GM12891 (cell line): Measurements from ENCODE around the gene PCBP4. TPM values are rescaled to one million over a fixed set of nuclear protein-coding genes. Genes with fewer than 3 reads are reported as not detected.

ENCODE experiments used
- DNase-seq: peaks from one replicate; pipeline ENCODE4 v3.0.0; 2011; ENCODE audit warnings: low spot score; ENCODE audit not compliant: insufficient read length
- FAIRE-seq: peaks from 2 replicates; lab custom pipeline; 2011; peaks lifted over from hg19 to GRCh38; lab: Jason Lieb, UNC
- PAX5 ChIP-seq: IDR thresholded peaks from 2 replicates; pipeline ENCODE4 v1.6.1; 2011; ENCODE audit warnings: low read length, moderate library complexity, mild to moderate bottlenecking; ENCODE audit not compliant: insufficient read depth, severe bottlenecking
- POLR2A ChIP-seq: IDR thresholded peaks from 2 replicates; pipeline ENCODE4 v1.6.1; 2011; ENCODE audit warnings: low read depth, low read length, control low read depth
- POLR2AphosphoS5 ChIP-seq: IDR thresholded peaks from 2 replicates; pipeline ENCODE4 v1.6.1; 2011; ENCODE audit warnings: low read depth, low read length, control low read depth
- POU2F2 ChIP-seq: IDR thresholded peaks from 2 replicates; pipeline ENCODE4 v1.6.1; 2011; ENCODE audit warnings: low read depth, mild to moderate bottlenecking, control low read depth, low read length, moderate library complexity
- SPI1 ChIP-seq: IDR thresholded peaks from 2 replicates; pipeline ENCODE4 v1.6.1; 2011; ENCODE audit warnings: low read depth, low read length, control low read depth
- TAF1 ChIP-seq: IDR thresholded peaks from 2 replicates; pipeline ENCODE4 v1.6.1; 2011; ENCODE audit warnings: low read depth, low read length, control low read depth
- polyA plus RNA-seq: library from polyadenylated mRNA; unstranded; fragments of >200 nt; gene quantifications from one replicate; pipeline ENCODE4 v1.2.1, GENCODE V29; 2012; ENCODE audit warnings: low read depth, missing spikeins, inconsistent platforms; ENCODE audit not compliant: missing spikeins

The PCBP4 gene
- polyA plus RNA-seq, result 3.1 TPM

DNA sequence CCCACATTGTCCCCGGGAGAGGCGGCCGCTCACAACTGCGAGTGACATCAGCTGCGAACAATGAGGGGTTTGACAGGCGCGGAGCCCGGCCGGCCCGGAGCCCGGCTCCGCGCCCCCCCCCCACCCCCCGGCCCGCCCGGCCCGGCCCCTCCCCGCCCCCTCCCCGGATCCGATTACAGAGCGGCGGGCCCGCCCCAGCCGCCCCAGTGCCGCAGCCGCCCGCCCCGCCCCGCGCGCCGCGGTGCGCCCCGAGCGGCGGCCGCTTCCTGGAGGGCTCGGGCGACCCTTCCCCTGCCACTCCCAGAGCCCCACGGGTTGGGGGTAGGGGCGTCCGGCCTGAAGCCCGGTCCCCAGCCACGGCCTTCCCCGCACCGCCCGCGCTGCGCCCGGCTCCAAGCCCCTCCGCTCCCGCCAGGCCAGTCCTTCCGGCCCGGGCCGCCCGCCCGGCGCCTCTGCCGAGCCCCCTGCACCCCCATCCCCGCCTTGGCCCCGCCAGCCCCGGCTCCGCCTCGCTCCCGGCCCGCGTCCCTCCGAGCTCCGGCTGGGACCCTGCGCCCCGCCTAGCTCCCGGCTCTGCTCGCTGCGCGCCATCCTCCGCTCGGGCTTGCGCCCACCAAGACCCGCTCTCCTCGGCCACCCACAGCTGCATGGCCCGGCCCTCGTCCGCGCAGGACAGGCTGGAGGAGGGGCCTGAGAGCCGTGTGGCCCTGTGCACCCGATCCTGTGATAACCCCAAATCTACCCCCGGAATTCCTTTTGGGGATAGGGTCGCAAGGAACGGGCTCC is at the start of gene PCBP4:
Gene PCBP4, minus strand, starts transcription at position 71 of the 786 bp plus-strand sequence. CDS start 6,214 bp downstream, outside the sequence.
- FAIRE-seq (no peak), DNase-seq (peak; percentile 62)
- TF ChIP-seq TAF1 (no peak), POU2F2 (no peak), PAX5 (no peak), POLR2A (no peak), SPI1 (no peak), POLR2AphosphoS5 (no peak)

DNA sequence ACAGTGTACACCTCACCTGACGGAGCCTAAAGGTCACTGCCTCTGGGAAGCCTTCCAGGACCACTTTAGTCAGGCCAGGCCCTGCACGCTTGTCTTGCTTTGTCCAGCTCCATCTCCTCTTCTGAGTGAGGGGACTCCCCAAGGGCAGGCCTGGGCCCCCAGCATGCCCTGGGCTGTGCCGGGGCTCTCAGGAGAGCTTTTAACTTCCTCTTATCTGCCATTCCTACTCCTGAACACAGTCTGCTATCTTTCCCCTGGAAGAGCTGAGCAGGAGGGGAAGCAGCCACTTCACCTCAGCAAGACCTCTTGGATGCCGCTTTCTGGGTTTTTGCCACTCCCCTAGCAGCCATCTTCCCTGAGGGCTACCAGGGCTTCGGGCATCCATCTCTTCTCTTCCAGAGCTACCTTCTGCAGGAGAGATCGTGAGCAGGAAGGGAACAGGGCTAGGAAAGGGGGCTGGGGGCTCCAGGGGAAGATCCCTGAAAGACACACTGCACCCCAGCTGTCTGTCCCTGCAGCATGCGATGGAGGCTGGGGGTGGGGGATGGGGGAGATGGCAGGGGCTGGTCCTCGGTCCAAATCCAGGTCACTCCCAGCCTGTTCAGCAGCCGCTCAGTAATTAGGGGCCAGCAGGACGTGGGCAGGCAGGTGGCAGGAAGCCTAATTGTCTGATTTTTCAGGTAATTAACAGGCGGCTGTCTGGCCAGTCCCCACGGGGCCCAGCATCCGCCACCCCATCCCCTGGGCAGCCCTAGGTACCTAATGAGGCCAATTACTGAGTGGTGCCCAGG is 48.4 kb upstream of the PCBP4 start:
- no peak for DNase-seq
- FAIRE-seq, result no peak
- TF ChIP-seq POLR2A (no peak), POU2F2 (no peak), POLR2AphosphoS5 (no peak), SPI1 (no peak), TAF1 (no peak), PAX5 (no peak)

DNA sequence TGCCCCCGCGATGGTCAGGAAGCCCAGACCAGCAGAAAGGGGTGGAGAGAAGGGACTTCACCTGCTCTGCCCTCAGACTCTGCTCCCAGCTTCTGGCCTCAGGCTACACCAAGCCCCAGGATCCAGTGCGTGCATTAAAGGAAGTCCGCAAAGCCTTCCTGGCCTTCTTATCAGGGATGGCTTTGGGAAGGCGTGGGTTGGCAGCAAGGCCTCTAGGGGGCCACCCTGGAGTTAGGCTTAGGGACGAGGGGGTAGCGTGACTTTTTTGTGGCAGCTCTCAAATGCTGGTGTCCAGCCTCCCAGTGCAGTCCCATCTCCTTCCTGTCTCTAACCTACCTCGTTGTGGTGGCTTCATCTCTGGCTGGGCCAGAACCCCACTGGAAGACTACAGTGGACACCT is 47.4 kb upstream of the PCBP4 start:
- no peak for DNase-seq
- TF ChIP-seq POLR2A (no peak), POLR2AphosphoS5 (no peak), POU2F2 (no peak), SPI1 (no peak), PAX5 (no peak), TAF1 (no peak)
- no peak for FAIRE-seq

DNA sequence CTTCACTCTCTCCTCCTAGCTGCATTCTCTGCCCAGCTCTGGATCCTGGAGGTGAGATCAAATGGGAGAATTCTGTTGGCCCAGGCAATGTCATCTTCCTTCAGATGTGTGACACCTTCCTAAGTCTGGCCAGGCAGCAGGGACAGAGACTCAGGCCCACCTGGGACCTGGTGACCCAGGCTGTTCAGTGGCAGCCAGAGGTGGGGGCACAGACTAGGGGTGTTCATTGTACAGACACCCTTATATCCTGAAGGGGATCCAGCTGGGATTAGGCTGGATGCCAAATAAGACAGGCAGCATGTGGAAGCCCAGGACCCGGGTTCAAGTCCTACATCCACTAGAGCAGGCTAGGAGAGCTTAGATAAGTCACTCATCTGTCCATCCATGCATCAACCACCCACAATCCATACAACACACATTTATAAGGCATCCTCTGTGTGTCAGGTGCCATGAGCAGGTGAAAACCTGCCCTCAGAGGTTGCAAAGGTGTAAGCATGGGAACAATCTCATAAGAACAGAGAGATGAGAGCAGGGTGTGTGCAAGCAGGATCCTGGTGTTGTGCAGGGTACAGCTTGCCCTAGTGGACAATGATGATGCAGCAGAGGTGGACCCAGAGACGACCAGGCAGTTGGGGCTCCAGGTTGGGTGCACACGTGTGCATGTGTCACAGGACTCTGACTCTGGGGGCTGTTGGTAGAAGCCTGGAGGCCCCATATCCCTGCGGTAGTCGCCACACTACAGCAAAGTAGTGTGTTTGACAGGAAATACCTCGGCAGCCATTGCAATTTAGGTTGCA is 46.7 kb upstream of the PCBP4 start:
- no peak for FAIRE-seq
- TF ChIP-seq POLR2AphosphoS5 (no peak), TAF1 (no peak), POU2F2 (no peak), PAX5 (no peak), POLR2A (no peak), SPI1 (no peak)
- DNase-seq, result no peak

DNA sequence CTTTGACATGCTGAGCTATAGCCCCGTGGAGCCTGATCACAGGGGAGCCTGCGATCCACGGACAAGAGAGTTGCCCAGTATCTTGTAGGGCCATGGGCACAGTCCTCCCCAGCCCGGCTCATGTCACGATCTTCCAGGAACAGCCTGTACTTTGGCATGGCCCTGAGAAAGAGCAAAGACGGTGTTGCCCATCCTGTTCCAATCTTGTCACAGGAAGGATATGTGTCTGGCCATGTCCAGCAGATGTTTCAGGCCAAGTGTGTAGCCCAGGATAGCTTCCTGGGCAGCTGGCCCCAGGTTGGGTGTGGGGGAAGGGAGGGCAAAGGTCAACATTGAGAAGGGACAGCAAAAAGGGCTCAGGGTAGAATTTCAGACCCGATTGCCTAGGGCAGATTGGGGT is 45.4 kb upstream of the PCBP4 start:
- DNase-seq, result no peak

DNA sequence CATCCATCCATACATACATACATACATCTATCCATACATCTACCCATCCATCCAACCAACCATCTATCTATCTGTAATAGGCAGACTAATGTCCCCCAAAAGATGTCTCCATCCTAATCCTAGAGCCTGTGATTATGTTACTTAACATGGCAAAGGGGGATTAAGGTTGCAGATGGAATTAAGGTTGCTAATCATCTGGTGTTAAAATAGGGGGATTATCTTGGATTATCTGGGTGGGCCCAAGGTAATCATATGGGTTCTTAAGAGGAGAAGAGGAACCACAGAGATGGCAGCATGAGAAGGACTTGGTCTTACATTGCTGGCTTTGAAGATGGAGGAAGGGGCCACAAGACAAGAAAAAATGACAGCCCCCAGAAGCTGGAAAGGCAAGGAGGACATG is 43.2 kb upstream of the PCBP4 start:
- FAIRE-seq, result no peak
- TF ChIP-seq SPI1 (no peak), POLR2A (no peak), POU2F2 (no peak), PAX5 (no peak), TAF1 (no peak), POLR2AphosphoS5 (no peak)

More for the DNA sequence above, 45.4 kb upstream of the PCBP4 start:
- TF ChIP-seq TAF1 (no peak), PAX5 (no peak), SPI1 (no peak), POLR2A (no peak), POLR2AphosphoS5 (no peak), POU2F2 (no peak)
- peak; percentile 16 for FAIRE-seq

DNA sequence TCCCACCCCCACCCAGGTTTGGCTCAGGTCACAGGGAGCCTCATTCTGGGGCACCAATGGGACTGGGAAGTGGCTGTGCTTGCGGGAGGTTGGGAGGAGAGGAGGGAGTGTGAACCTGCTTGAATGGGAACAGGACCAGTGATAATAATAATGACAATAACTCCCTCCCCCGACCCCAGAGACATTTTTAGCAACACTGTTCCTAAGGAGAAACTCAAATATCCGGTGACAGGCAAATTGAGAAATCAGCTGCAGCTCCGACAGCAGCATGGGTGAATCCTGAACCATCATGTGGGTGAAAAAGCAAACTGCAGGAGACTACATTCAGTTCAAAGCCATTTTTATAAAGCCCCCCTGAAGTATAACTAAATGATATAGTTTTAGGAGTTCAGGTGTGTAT is 40.0 kb upstream of the PCBP4 start:
- TF ChIP-seq POU2F2, result no peak
- TF ChIP-seq POLR2A, result no peak
- no peak for TF ChIP-seq SPI1
- no peak for FAIRE-seq
- no peak for DNase-seq

More for the DNA sequence above, 43.2 kb upstream of the PCBP4 start:
- no peak for DNase-seq

DNA sequence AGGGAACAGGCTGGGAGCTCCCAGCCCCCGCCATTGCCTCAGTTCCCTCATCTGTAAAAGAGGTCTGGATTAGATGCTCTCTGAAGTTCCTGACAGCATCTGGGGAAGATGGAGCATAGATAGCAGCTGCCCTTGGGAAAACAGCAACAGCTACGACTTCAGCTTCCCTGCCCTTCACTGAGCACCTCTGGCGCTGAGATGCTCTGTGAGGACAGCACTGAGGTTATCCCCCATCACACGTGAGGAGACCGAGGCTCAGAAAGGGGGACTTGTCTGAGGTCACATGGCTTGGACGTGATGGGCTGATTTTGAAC is 39.5 kb upstream of the PCBP4 start:
- no peak for FAIRE-seq
- no peak for DNase-seq
- TF ChIP-seq SPI1 (no peak), POLR2A (no peak), POLR2AphosphoS5 (no peak), POU2F2 (no peak), TAF1 (no peak), PAX5 (no peak)

DNA sequence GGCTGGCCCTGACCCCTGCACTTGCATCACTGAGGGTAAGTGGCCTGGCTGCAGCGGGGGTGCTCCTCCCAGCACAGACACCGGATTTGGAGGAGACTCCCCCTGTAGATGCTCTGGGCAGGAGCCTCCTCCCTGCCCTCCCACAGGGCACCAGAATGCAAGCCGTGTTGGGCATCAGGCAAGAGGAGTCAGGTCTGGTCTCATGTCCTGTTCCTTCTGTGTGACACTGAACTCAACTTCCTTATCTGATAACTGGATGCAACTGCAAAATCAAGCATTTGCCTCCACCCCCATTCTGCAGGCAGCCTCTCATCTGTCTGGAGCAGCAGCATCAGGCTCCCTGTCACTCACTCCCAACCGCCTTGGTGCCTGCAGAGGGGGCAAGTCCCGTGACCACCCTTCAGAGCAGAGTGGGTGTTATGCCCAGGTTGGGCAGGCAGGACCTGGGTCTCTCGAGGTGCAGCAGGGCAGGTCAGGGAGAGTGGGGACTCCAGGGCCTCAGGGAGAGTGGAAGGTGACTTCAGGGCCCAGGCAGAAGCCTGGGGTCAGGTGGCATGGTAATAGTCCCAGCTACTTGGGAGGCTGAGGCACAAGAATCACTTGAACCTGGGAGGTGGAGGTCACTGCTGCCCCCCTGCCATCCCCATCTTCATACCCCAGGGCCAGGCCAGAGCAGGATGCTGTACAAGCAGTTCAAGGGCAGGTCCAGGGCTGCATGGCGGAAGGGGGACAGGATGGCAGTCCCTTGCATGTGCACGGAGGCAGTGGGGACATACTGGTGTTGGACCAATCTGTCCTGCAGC is 39.0 kb upstream of the PCBP4 start:
- DNase-seq (no peak), FAIRE-seq (no peak)

DNA sequence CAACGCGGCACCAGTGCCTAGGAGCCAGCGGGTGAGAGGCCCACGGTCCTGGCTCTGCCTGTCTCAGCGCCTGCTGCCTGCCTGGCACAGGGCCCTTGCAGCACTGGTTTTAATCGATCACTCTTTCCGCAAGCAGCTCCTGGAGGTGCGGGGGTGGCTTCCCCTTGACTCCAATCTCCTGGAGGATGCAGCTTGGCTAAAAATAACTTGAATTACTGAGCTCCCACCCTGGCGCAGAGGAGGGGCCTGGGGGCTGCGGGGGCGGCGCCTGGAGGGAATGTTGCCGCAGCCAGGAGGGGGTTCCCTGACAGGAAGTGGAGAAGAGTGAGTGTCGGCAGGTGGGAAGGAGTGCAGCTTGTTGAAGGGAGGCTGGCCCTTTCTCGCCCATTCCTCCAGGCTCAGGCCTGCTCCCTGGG is 38.3 kb upstream of the PCBP4 start:
- no peak for DNase-seq
- peak; percentile 58 for FAIRE-seq
- no peak for TF ChIP-seq SPI1
- no peak for TF ChIP-seq POLR2AphosphoS5
- TF ChIP-seq PAX5, result no peak
- no peak for TF ChIP-seq TAF1
- TF ChIP-seq POLR2A, result no peak
- no peak for TF ChIP-seq POU2F2

More for the DNA sequence above, 39.0 kb upstream of the PCBP4 start:
- TF ChIP-seq TAF1 (no peak), POU2F2 (no peak), POLR2A (no peak)
